ENCODE measurements around the gene C9.
"Not testable (repeated sequence)": the region's sequence is repeated elsewhere in the genome, so short reads cannot be mapped to it uniquely, and the experiment has no call there.

DNA sequence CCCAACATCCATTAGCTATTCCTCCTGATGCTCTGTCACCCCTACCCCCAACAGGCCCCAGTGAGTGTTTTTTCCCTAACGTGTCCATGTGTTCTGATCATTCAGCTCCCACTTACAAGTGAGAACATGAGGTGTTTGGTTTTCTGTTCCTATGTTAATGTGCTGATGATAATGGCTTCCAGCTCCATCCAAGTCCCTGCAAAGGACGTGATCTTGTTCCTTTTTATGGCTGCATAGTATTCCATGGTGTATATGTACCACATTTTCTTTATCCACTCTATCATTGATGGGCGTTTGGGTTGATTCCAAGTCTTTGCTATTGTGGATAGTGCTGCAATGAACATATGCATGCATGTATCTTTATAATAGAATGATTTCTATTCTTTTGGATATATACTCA, 47.8 kb downstream of the C9 start:
- not testable (repeated sequence) for TF ChIP-seq POLR2A (IDR thresholded peaks at IDR 0.05)
- TF ChIP-seq, protein P1, sequence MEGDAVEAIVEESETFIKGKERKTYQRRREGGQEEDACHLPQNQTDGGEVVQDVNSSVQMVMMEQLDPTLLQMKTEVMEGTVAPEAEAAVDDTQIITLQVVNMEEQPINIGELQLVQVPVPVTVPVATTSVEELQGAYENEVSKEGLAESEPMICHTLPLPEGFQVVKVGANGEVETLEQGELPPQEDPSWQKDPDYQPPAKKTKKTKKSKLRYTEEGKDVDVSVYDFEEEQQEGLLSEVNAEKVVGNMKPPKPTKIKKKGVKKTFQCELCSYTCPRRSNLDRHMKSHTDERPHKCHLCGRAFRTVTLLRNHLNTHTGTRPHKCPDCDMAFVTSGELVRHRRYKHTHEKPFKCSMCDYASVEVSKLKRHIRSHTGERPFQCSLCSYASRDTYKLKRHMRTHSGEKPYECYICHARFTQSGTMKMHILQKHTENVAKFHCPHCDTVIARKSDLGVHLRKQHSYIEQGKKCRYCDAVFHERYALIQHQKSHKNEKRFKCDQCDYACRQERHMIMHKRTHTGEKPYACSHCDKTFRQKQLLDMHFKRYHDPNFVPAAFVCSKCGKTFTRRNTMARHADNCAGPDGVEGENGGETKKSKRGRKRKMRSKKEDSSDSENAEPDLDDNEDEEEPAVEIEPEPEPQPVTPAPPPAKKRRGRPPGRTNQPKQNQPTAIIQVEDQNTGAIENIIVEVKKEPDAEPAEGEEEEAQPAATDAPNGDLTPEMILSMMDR (IDR thresholded peaks at IDR 0.05), result not testable (repeated sequence)
